PC-9 (cell line): ENCODE measurements around the gene SMIM24.

ENCODE experiments used
- CTCF ChIP-seq: fragments of 200-600 bp; sonication (generic); conservative IDR thresholded peaks from 2 replicates; pipeline ENCODE4 v1.6.1; 2017; ENCODE audit warnings: mixed run types, antibody characterized with exemption, mild to moderate bottlenecking, moderate library complexity
- EZH2 ChIP-seq: fragments of 200-600 bp; sonication (generic); IDR thresholded peaks from 2 replicates; pipeline ENCODE4 v1.8.0; 2017; ENCODE audit warnings: antibody characterized with exemption, low read depth

GRCh38 chr19:3455960-3456601 lies 24.2 kb downstream of the SMIM24 start:
- no peak for TF ChIP-seq EZH2
- TF ChIP-seq CTCF, result no peak
